Stomach (tissue), 9 donors: ENCODE results near the gene AKAP12. TPM values are rescaled to one million over a fixed set of nuclear protein-coding genes. Genes with fewer than 3 reads are reported as not detected.
A peak's percentile ranks its signal among the peaks of the same experiment; 100 is the strongest.

ENCODE experiments used
- DNase-seq, 2 donors: peaks; one replicate each; pipeline versions ENCODE4 v3.0.0 to v3.0.0-alpha.2; 2013 to 2019
- H3K27ac ChIP-seq, 5 donors: fragments of 200-600 bp in 4 of 5; sonication (generic) in 4 of 5; one replicate each; pipeline ENCODE4 v1.5.1; 2013 to 2019; ENCODE audit warnings: mild to moderate bottlenecking in 1 of 5, moderate library complexity in 1 of 5
- H3K27me3 ChIP-seq, 3 donors: fragments of 200-600 bp; sonication (generic); one replicate each; pipeline ENCODE4 v1.5.1; 2017 to 2019; ENCODE audit warnings: mixed run types in 1 of 3
- H3K36me3 ChIP-seq, 4 donors: fragments of 200-600 bp; sonication (generic); 1 replicate in 3 of 4; 2 replicates in 1 of 4; pipeline ENCODE4 v1.5.1; 2016 to 2019
- H3K4me1 ChIP-seq, 4 donors: fragments of 200-600 bp; sonication (generic); one replicate each; pipeline ENCODE4 v1.5.1; 2016 to 2019
- H3K4me3 ChIP-seq, 4 donors: fragments of 200-600 bp; sonication (generic) in 3 of 4; one replicate each; pipeline ENCODE4 v1.5.1; 2016 to 2019; ENCODE audit warnings: mild to moderate bottlenecking in 1 of 4
- H3K9me3 ChIP-seq, 4 donors: fragments of 200-600 bp; sonication (generic); one replicate each; pipeline ENCODE4 v1.5.1; 2016 to 2019
- CTCF ChIP-seq, 7 experiments: fragments of 450-650 bp in 4 of 7; fragments of 200-600 bp in 3 of 7; sonication (generic) in 3 of 7; IDR thresholded peaks; one replicate each; pipeline ENCODE4 v1.5.1; 2016 to 2019; ENCODE audit warnings: antibody characterized with exemption in 7 of 7, control low read depth in 2 of 7, mild to moderate bottlenecking in 1 of 7
- EP300 ChIP-seq: sonication (generic); formaldehyde crosslinking; IDR thresholded peaks from one replicate; pipeline ENCODE4 v1.6.1; 2017; ENCODE audit warnings: antibody characterized with exemption
- POLR2A ChIP-seq, 4 donors: fragments of 450-650 bp; IDR thresholded peaks; one replicate each; pipeline ENCODE4 v1.6.1; 2016; ENCODE audit warnings: antibody characterized with exemption in 4 of 4, control low read depth in 2 of 4, mild to moderate bottlenecking in 1 of 4, moderate library complexity in 1 of 4
- POLR2AphosphoS5 ChIP-seq, 3 donors: sonication (generic); formaldehyde crosslinking; IDR thresholded peaks; one replicate each; pipeline ENCODE4 v1.6.1; 2016; ENCODE audit warnings: antibody characterized with exemption in 3 of 3
- WGBS, 5 donors: extraction: QIAGEN DNeasy Blood & Tissue Kit in 3 of 5; methylation state at CpG; one replicate each; pipeline versions ENCODE4 v1.1.5 to v1.1.7; 2013 to 2018; 5-methylcytosine and 5-hydroxymethylcytosine counted together
- intact Hi-C: fragments of 100-400 bp; cut with DNase I; formaldehyde crosslinking; loops from one replicate; pipeline ENCODE4 v1.15.1; 2023; ENCODE audit warnings: low total_unique reads
- polyA plus RNA-seq, 3 donors: library from polyadenylated mRNA; stranded (reverse); fragments of 200-250 nt; gene quantifications; one replicate each; pipeline ENCODE4 v1.2.3, GENCODE V29; 2013
- total RNA-seq, 5 donors: library from RNA; depleted of rRNA; stranded (reverse); fragments of >200 nt; gene quantifications; one replicate each; pipeline versions ENCODE4 v1.1.0 to v1.2.3, GENCODE V29; 2014 to 2016
- donor health status: healthy with polysubstance abuse.
- donor health status: Bipolar disorder and iron deficiency.
- donor health status: healthy.

Gene AKAP12
- total and polyA plus RNA-seq, 8 donors, result 4.2 to 110 (median 35.0) TPM

- no peaks in the 10 kb centered on the region for H3K9me3 ChIP-seq
- H3K27me3 ChIP-seq, result no peaks in the 10 kb centered on the region
- H3K4me1 ChIP-seq, result peaks cover 0 to 8% (median 3%) of the 10 kb centered on the region in 4 donors
- H3K27ac ChIP-seq, result no peak overlapping the region
- TF ChIP-seq EP300, result no peak
- TF ChIP-seq CTCF (IDR thresholded peaks at IDR 0.05), result no peak
- TF ChIP-seq POLR2A (IDR thresholded peaks at IDR 0.05), result no peak
- no peak for TF ChIP-seq POLR2AphosphoS5 (IDR thresholded peaks at IDR 0.05)
- no peaks in the 10 kb centered on the region for H3K36me3 ChIP-seq
- no peak overlapping the region for H3K4me3 ChIP-seq
- DNase-seq, result no peak
- intact Hi-C loops, result no loop called here
These were observed 96.2 kb downstream of the AKAP12 start for GRCh38 chr6:151335930-151336329.

GRCh38 chr6:151338651-151339200, 99.0 kb downstream of the AKAP12 start:
- no peaks in the 10 kb centered on the region for H3K9me3 ChIP-seq
- no peaks in the 10 kb centered on the region for H3K27me3 ChIP-seq
- WGBS, 5 donors, result 74 to 86% (median 83%) methylated on average over 11 of the region's 11 CpGs
- no peak overlapping the region for H3K27ac ChIP-seq
- intact Hi-C loops, result no loop called here
- H3K36me3 ChIP-seq, result peaks cover 0 to 7% (median 0%) of the 10 kb centered on the region in 4 donors
- no peak overlapping the region for H3K4me3 ChIP-seq
- DNase-seq, result no peak
- peaks cover 0 to 6% (median 3%) of the 10 kb centered on the region in 4 donors for H3K4me1 ChIP-seq
- TF ChIP-seq POLR2A (IDR thresholded peaks at IDR 0.05) (no peak), EP300 (no peak), CTCF (IDR thresholded peaks at IDR 0.05) (no peak), POLR2AphosphoS5 (IDR thresholded peaks at IDR 0.05) (no peak)

DNA sequence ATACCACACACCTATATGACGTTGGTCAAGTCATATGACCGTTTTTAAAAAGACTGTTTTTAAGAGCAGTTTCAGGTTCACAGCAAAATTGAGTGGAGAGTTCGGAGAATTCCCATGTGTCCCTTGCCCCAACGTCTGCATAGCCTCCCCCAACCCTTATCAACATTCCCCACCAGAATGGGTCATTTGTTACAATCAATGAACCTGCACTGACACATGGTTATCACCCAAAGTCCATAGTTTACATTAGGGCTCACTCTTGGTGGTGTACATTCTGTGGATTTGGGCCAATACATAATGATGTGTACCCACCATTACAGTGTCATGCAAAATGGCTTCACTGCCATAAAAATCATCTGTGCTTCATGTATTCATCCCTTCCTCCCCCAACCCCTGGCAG, 99.6 kb downstream of the AKAP12 start:
- Histone ChIP-seq H3K9me3 (no peaks in the 10 kb centered on the region), H3K4me1 (peaks cover 0 to 6% (median 2%) of the 10 kb centered on the region in 4 donors), H3K36me3 (peaks cover 0 to 7% (median 0%) of the 10 kb centered on the region in 4 donors), H3K27ac (no peak overlapping the region), H3K4me3 (no peak overlapping the region), H3K27me3 (no peaks in the 10 kb centered on the region)
- no peak for TF ChIP-seq EP300
- DNase-seq, result peak in 1 of 2 donors; percentile 45
- 51 to 73% (median 66%) methylated on average over 4 of the region's 4 CpGs for WGBS, 5 donors
- intact Hi-C loops, result no loop called here

- intact Hi-C loops, result no loop called here
- no peak for TF ChIP-seq CTCF (IDR thresholded peaks at IDR 0.05)
- no peak for TF ChIP-seq EP300
- no peak for TF ChIP-seq POLR2A (IDR thresholded peaks at IDR 0.05)
- no peak for TF ChIP-seq POLR2AphosphoS5 (IDR thresholded peaks at IDR 0.05)
- Histone ChIP-seq H3K27me3 (no peaks in the 10 kb centered on the region), H3K36me3 (peaks cover 0 to 7% (median 0%) of the 10 kb centered on the region in 4 donors), H3K4me3 (no peak overlapping the region), H3K4me1 (peaks cover 0 to 5% (median 0%) of the 10 kb centered on the region in 4 donors), H3K27ac (no peak overlapping the region), H3K9me3 (no peaks in the 10 kb centered on the region)
- peak in 1 of 2 donors; percentile 46 for DNase-seq
- WGBS, 5 donors, result 79 to 85% (median 84%) methylated on average over 15 of the region's 15 CpGs
These were observed 100.6 kb downstream of the AKAP12 start for GRCh38 chr6:151340219-151340978.
